IPS-20b (cell line): ENCODE results near the gene AFF2.

Source experiments
- H3K27ac ChIP-seq: one replicate; pipeline ENCODE4 v1.5.1; 2013; ENCODE audit warnings: low read length
- H3K27me3 ChIP-seq: 2 replicates; pipeline ENCODE4 v1.6.1; 2013; ENCODE audit warnings: mild to moderate bottlenecking, low read length, inconsistent platforms; ENCODE audit not compliant: insufficient read depth
- H3K36me3 ChIP-seq: 2 replicates; pipeline ENCODE4 v1.6.1; 2013; ENCODE audit warnings: low read depth, mild to moderate bottlenecking, inconsistent platforms, low read length, moderate library complexity; ENCODE audit not compliant: insufficient read depth
- H3K4me1 ChIP-seq: 2 replicates; pipeline ENCODE4 v1.6.1; 2013; ENCODE audit warnings: mild to moderate bottlenecking, control low read depth, inconsistent platforms, low read length, moderate library complexity; ENCODE audit not compliant: insufficient read depth
- H3K4me3 ChIP-seq: 2 replicates; pipeline ENCODE4 v1.5.1; 2013; ENCODE audit warnings: mild to moderate bottlenecking, low read length, inconsistent platforms
- H3K9ac ChIP-seq: 2 replicates; pipeline ENCODE4 v1.6.1; 2013; ENCODE audit warnings: low read depth, mild to moderate bottlenecking, inconsistent platforms, low read length, moderate library complexity
- H3K9me3 ChIP-seq: 2 replicates; pipeline ENCODE4 v1.6.1; 2013; ENCODE audit warnings: mild to moderate bottlenecking, low read depth, low read length, inconsistent platforms; ENCODE audit not compliant: insufficient read depth

Gene AFF2

DNA sequence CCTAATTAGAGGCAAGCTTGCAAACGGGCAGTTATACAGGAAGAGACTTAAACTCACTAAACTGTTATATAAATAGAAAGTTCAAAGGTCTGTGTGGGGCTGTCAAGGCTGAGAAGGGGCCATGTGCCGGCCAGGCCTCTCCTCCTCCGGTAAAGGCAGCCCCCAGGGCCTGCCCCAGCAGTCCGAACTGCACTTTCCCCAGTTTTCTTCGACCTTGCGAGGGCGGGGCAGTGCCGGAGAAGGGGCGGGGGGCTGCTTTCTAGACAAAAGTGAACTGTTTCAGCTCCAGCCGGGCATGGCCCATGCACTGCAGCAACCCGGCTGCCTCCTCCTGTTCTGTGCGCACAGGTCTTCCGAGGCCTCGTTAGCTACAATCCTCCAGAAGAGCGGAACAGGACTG, 4.1 kb downstream of the AFF2 start:
- peak overlapping the region; percentile 5; the same call in 1 of the 2 replicates for H3K4me3 ChIP-seq
- no peaks in the 10 kb centered on the region for H3K36me3 ChIP-seq
- H3K9ac ChIP-seq, result no peak overlapping the region
- H3K4me1 ChIP-seq, result peaks cover 4% of the 10 kb centered on the region; the same call in 1 of the 2 replicates
- H3K9me3 ChIP-seq, result no peaks in the 10 kb centered on the region
- H3K27me3 ChIP-seq, result peaks cover 26% of the 10 kb centered on the region
- H3K27ac ChIP-seq, result no peak overlapping the region

DNA sequence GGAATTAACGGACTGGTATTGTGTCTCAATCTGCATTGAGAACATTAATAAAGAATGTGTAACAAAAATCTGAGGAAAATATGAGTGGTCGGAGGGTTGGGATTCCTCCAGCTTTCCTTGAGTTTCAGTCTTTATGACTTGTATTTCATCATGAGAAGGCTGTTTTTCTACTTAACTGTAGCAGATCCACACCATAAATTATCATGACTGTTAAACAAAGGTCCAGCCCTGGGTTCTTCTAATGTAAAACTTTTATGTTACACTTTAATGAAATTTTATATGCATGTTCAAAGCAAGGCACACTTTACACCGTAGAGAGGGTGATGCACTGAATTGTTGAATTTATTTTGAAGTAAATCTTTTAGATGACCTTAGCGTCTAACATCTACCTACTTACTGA, 7.0 kb downstream of the AFF2 start:
- H3K4me1 ChIP-seq, result peaks cover 4% of the 10 kb centered on the region; the same call in 1 of the 2 replicates
- H3K27me3 ChIP-seq, result peaks cover 12% of the 10 kb centered on the region; the same call in 1 of the 2 replicates
- no peak overlapping the region for H3K9ac ChIP-seq
- H3K27ac ChIP-seq, result no peak overlapping the region
- H3K4me3 ChIP-seq, result no peak overlapping the region
- H3K36me3 ChIP-seq, result no peaks in the 10 kb centered on the region
- H3K9me3 ChIP-seq, result no peaks in the 10 kb centered on the region

DNA sequence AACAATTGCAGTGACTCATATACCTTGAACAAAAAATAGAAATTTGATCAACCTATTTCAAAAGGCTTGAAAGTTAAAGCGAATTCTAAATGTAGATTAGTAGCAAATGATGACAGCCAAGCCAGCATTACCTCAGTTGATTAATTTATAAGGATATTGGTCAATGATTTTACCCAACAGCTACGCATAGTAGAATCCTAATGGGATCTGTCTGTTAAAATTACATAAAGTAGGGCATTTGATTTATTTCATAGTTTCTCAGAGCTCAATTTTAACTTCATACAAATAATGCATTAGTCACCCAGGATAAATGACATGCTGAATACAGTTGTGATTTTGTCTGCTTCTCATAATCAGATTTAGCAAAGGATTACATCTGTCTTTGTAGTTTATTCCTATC, 12.0 kb downstream of the AFF2 start:
- H3K4me1 ChIP-seq, result no peaks in the 10 kb centered on the region
- H3K27ac ChIP-seq, result no peak overlapping the region

GRCh38 chrX:148513661-148514060, 13.2 kb downstream of the AFF2 start:
- no peak overlapping the region for H3K4me3 ChIP-seq
- peaks cover 4% of the 10 kb centered on the region; the same call in 1 of the 2 replicates for H3K4me1 ChIP-seq
- H3K9me3 ChIP-seq, result no peaks in the 10 kb centered on the region
- no peaks in the 10 kb centered on the region for H3K27me3 ChIP-seq
- no peak overlapping the region for H3K9ac ChIP-seq
- H3K27ac ChIP-seq, result no peak overlapping the region
- no peaks in the 10 kb centered on the region for H3K36me3 ChIP-seq

More for the DNA sequence above, 12.0 kb downstream of the AFF2 start:
- H3K9ac ChIP-seq, result no peak overlapping the region
- no peaks in the 10 kb centered on the region for H3K27me3 ChIP-seq
- H3K9me3 ChIP-seq, result no peaks in the 10 kb centered on the region
- no peak overlapping the region for H3K4me3 ChIP-seq
- H3K36me3 ChIP-seq, result no peaks in the 10 kb centered on the region

- Histone ChIP-seq H3K36me3 (no peaks in the 10 kb centered on the region), H3K4me1 (peaks cover 4% of the 10 kb centered on the region; the same call in 1 of the 2 replicates), H3K9me3 (no peaks in the 10 kb centered on the region), H3K4me3 (no peak overlapping the region), H3K9ac (no peak overlapping the region), H3K27ac (no peak overlapping the region), H3K27me3 (no peaks in the 10 kb centered on the region)
These were observed 16.8 kb downstream of the AFF2 start for GRCh38 chrX:148517176-148517575.

- Histone ChIP-seq H3K9ac (no peak overlapping the region), H3K27me3 (no peaks in the 10 kb centered on the region), H3K27ac (no peak overlapping the region), H3K4me3 (no peak overlapping the region), H3K9me3 (no peaks in the 10 kb centered on the region), H3K4me1 (peaks cover 4% of the 10 kb centered on the region; the same call in 1 of the 2 replicates), H3K36me3 (no peaks in the 10 kb centered on the region)
These were observed 21.6 kb downstream of the AFF2 start for GRCh38 chrX:148522006-148522405.

DNA sequence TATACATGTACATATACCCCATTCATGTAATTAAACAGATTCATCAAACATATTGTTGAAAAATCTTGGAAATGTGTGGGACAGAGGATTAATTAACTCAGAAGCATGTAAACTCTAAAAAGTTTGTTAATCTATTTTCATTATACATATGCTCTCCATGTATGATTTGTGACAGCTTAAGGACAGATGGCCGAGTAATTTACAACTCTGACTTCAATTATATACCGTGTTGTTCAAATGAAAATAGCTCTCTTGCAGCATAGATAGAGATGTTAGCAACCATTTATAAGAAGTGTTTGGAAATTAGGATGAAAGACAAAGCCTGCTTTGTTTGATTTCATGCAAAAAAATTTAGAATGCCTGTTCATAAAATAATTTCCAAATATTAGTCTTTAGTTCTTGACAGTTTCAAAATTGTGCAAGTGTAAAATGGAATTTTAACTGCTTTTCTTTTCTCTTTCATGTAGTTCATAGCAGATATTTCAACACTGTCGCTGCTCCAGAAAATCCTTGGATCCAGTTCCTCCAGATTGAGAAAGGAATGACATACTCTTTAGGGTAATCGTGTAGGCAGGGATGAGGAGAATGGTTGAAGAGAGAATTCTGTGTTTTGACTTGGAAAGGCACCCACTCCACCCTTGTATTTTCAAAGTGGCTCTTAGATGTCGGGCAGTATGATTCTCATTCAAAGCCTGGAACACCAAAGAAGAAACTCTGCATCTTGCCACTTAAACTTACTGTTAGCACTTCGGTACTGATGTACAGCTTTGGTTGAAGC, 23.1 kb downstream of the AFF2 start:
- no peak overlapping the region for H3K4me3 ChIP-seq
- no peaks in the 10 kb centered on the region for H3K36me3 ChIP-seq
- H3K27ac ChIP-seq, result no peak overlapping the region
- no peaks in the 10 kb centered on the region for H3K9me3 ChIP-seq
- no peak overlapping the region for H3K9ac ChIP-seq
- no peaks in the 10 kb centered on the region for H3K27me3 ChIP-seq
- H3K4me1 ChIP-seq, result no peaks in the 10 kb centered on the region; the same call in 1 of the 2 replicates

- no peaks in the 10 kb centered on the region for H3K36me3 ChIP-seq
- no peak overlapping the region for H3K4me3 ChIP-seq
- H3K9ac ChIP-seq, result no peak overlapping the region
- no peaks in the 10 kb centered on the region; the same call in none of the 2 replicates for H3K4me1 ChIP-seq
- H3K9me3 ChIP-seq, result no peaks in the 10 kb centered on the region
- no peak overlapping the region for H3K27ac ChIP-seq
- no peaks in the 10 kb centered on the region for H3K27me3 ChIP-seq
These were observed 30.2 kb downstream of the AFF2 start for GRCh38 chrX:148530464-148531077.

DNA sequence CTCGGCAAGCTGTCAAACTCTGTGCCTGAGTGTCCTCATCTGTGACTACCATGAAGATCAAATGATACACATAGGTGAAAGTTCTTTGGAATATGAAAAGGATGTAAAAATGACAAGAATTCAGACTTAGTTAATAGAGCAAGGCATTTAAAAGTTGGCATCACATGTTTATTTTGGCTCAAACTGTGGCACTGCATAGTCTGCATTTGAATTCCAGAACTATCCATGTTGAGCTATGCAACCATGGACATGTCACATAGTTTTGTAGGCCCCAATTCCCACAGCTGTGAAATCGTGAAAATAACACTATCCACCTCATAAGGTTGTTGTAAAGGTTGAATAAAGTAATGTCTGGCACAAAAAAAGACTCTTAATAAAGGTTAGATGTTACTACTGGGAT, 33.9 kb downstream of the AFF2 start:
- Histone ChIP-seq H3K4me3 (no peak overlapping the region), H3K9me3 (no peaks in the 10 kb centered on the region), H3K4me1 (peaks cover 5% of the 10 kb centered on the region; the same call in 1 of the 2 replicates), H3K36me3 (no peaks in the 10 kb centered on the region), H3K27me3 (no peaks in the 10 kb centered on the region), H3K27ac (no peak overlapping the region), H3K9ac (no peak overlapping the region)

DNA sequence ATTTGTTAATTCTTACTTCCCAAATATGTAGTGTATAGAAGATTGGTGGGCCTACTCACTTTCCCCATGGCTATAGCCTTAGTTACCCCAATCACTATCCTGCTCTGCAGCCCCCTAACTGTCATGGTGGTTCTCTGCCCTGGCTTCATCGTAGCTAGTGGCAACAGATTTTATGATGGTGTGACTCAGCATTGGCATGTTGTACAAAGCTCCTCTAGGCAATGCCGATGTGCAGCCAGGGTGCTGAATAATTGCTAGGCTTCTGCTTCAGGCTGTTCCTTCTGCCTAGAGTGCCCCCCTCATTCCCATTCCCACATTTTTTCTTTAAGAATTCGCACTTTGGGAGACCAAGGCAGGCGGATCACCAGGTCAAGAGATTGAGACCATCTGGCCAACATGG, 35.2 kb downstream of the AFF2 start:
- Histone ChIP-seq H3K9me3 (no peaks in the 10 kb centered on the region), H3K4me1 (peaks cover 5% of the 10 kb centered on the region; the same call in 1 of the 2 replicates)

DNA sequence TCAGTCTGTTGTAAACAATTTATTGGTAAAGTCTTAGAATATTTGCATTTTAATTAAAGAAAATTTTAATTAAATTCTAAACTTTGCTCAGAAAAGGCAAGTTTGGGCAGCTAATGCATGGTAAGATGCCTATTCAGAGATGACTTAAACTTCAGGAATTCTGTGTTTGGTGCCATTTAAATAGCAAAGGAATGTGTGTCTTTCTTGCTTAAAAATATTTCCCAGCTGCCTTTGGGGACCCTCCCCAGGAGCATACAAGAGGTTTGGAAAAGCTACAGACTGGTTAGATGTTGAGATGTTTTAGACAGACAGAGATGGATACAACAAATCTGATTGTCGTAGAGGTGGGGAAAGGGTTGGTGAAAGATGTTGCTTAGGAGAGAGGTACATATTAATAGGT, 36.5 kb downstream of the AFF2 start:
- Histone ChIP-seq H3K27ac (no peak overlapping the region), H3K4me3 (no peak overlapping the region), H3K27me3 (no peaks in the 10 kb centered on the region), H3K4me1 (0 out of 2 replicates have a peak, but pooled peaks cover 5% of the 10 kb centered on the region), H3K36me3 (no peaks in the 10 kb centered on the region), H3K9me3 (no peaks in the 10 kb centered on the region), H3K9ac (no peak overlapping the region)

More for the DNA sequence above, 35.2 kb downstream of the AFF2 start:
- Histone ChIP-seq H3K4me3 (no peak overlapping the region), H3K27me3 (no peaks in the 10 kb centered on the region), H3K27ac (no peak overlapping the region), H3K9ac (no peak overlapping the region), H3K36me3 (no peaks in the 10 kb centered on the region)
